ENCODE data around the gene MECP2. TPM values are rescaled to one million over a fixed set of nuclear protein-coding genes. Genes with fewer than 3 reads are reported as not detected.

The MECP2 gene
- total RNA-seq, 1 donor from 2014 or later = 60.0 TPM

DNA sequence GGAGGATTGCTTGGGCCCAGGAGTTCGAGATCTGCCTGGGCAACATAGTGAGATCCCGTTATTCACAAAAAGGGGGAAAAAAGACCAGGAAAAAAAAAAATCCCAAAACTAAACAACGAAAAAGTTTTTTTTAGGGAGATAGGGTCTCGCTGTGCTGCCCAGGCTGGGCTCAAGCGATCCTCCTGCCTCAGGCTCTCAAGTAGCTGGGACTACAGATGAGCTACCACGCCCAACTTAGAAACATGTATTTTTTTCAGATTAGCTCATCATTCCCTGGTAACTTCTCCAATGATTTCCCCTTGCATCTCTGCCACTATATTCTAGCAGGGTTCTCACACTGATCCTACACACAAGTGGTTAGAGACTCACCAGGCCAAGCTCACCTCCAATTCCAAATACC lies 53.4 kb downstream of the MECP2 start:
- no peaks in the 10 kb centered on the region for H3K9me3 Mint-ChIP-seq (ENCODE audit: unreplicated experiment)
- H3K4me3 Mint-ChIP-seq (ENCODE audit: unreplicated experiment) = no peak overlapping the region
- peaks cover 33% of the 10 kb centered on the region for H3K4me1 Mint-ChIP-seq (ENCODE audit: low read depth, unreplicated experiment)
- H3K27me3 Mint-ChIP-seq (ENCODE audit: unreplicated experiment) = no peaks in the 10 kb centered on the region
- DNase-seq = no peak
- H3K36me3 Mint-ChIP-seq (ENCODE audit: unreplicated experiment) = no peaks in the 10 kb centered on the region
- TF ChIP-seq, protein P1, sequence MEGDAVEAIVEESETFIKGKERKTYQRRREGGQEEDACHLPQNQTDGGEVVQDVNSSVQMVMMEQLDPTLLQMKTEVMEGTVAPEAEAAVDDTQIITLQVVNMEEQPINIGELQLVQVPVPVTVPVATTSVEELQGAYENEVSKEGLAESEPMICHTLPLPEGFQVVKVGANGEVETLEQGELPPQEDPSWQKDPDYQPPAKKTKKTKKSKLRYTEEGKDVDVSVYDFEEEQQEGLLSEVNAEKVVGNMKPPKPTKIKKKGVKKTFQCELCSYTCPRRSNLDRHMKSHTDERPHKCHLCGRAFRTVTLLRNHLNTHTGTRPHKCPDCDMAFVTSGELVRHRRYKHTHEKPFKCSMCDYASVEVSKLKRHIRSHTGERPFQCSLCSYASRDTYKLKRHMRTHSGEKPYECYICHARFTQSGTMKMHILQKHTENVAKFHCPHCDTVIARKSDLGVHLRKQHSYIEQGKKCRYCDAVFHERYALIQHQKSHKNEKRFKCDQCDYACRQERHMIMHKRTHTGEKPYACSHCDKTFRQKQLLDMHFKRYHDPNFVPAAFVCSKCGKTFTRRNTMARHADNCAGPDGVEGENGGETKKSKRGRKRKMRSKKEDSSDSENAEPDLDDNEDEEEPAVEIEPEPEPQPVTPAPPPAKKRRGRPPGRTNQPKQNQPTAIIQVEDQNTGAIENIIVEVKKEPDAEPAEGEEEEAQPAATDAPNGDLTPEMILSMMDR (IDR thresholded peaks at IDR 0.05; ENCODE audit: partially characterized antibody, unreplicated experiment) = no peak
- H3K27ac Mint-ChIP-seq (ENCODE audit: unreplicated experiment) = no peak overlapping the region

DNA sequence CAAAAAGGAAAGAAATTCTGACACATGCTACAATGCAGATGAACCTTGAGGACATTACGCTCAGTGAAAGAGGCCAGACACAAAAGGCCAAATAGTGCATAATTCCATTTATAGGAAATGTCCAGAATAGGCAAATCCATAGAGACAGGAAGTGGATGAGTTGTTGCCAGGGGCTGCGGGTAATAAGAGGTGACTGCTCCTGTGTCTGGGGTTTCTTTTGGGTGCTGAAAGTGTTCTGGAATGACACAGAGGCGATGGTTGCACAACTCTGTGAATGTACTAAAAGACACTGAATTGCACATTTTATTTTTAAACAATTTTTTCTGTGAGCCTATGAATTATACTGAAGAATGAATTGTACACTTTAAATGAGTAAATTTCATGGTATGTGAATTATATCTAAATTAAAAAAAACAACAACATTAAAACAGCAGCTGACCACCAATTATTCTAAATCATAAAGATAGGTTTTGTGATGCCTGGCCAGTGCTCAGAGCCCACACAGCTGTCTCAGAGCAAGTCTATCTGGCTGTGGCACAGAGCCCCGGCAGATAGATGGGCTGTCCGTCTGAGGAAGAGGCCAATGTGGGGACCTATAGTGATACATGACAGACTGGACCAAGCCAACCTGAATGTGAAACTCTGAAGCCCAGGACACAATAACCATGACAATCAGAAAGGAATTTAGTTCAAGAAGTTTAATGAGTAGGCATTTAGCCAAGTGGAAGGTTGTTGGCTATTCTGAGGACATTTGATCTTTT lies 54.3 kb downstream of the MECP2 start:
- no peak overlapping the region for H3K27ac Mint-ChIP-seq (ENCODE audit: unreplicated experiment)
- TF ChIP-seq, protein P1 (IDR thresholded peaks at IDR 0.05; ENCODE audit: partially characterized antibody, unreplicated experiment) = no peak
- peaks cover 27% of the 10 kb centered on the region for H3K4me1 Mint-ChIP-seq (ENCODE audit: low read depth, unreplicated experiment)
- no peak for DNase-seq
- no peaks in the 10 kb centered on the region for H3K27me3 Mint-ChIP-seq (ENCODE audit: unreplicated experiment)
- no peaks in the 10 kb centered on the region for H3K9me3 Mint-ChIP-seq (ENCODE audit: unreplicated experiment)
- no peaks in the 10 kb centered on the region for H3K36me3 Mint-ChIP-seq (ENCODE audit: unreplicated experiment)
- H3K4me3 Mint-ChIP-seq (ENCODE audit: unreplicated experiment) = no peak overlapping the region

DNA sequence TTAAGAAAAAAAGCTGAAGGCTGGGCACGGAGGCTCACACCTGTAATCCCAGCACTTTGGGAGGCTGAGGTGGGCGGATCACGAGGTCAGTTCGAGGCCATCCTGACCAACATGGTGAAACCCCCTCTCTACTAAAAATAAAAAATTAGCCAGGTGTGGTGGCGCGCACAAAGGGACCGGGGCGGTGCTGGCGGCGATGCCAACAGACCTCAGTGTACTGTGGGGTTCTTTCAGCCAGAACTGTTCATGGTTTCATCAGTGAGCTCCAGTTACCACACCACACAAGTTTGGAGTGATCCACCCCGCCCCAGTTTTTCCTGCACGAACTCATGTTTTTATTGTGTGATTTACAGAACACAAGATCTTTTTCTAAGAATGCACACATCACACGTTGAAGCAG lies 56.7 kb downstream of the MECP2 start:
- DNase-seq = no peak
- no peaks in the 10 kb centered on the region for H3K9me3 Mint-ChIP-seq (ENCODE audit: unreplicated experiment)
- peaks cover 12% of the 10 kb centered on the region for H3K4me1 Mint-ChIP-seq (ENCODE audit: low read depth, unreplicated experiment)
- no peak overlapping the region for H3K27ac Mint-ChIP-seq (ENCODE audit: unreplicated experiment)
- no peaks in the 10 kb centered on the region for H3K36me3 Mint-ChIP-seq (ENCODE audit: unreplicated experiment)
- TF ChIP-seq, protein P1 (IDR thresholded peaks at IDR 0.05; ENCODE audit: partially characterized antibody, unreplicated experiment) = no peak
- H3K27me3 Mint-ChIP-seq (ENCODE audit: unreplicated experiment) = no peaks in the 10 kb centered on the region
- no peak overlapping the region for H3K4me3 Mint-ChIP-seq (ENCODE audit: unreplicated experiment)

DNA sequence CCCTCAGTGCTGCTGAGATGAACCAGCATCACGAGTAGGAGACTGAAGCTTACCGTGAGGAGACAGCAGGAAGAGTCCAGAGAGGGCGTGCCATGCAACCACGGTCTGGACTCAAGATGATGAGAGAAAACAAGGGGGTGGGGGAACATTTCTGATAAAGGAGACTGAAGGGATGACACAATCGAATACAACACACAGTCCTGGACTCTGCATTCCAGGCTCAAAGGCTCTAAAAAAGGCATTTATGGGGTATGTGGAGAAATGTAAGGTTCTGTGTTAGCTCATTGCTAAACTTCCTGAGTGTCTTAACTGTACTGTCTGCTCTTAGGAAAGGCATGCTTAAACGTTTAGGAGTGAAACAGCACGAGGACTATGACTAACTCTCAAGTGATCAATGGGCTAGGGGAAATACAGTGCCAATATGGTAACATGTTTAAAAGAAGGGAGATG lies 57.2 kb downstream of the MECP2 start:
- peak overlapping the region; percentile 38 for H3K27ac Mint-ChIP-seq (ENCODE audit: unreplicated experiment)
- no peaks in the 10 kb centered on the region for H3K27me3 Mint-ChIP-seq (ENCODE audit: unreplicated experiment)
- H3K4me1 Mint-ChIP-seq (ENCODE audit: low read depth, unreplicated experiment) = peaks cover 10% of the 10 kb centered on the region
- no peak overlapping the region for H3K4me3 Mint-ChIP-seq (ENCODE audit: unreplicated experiment)
- DNase-seq = no peak
- H3K36me3 Mint-ChIP-seq (ENCODE audit: unreplicated experiment) = no peaks in the 10 kb centered on the region
- TF ChIP-seq, protein P1 (IDR thresholded peaks at IDR 0.05; ENCODE audit: partially characterized antibody, unreplicated experiment) = no peak
- H3K9me3 Mint-ChIP-seq (ENCODE audit: unreplicated experiment) = no peaks in the 10 kb centered on the region

DNA sequence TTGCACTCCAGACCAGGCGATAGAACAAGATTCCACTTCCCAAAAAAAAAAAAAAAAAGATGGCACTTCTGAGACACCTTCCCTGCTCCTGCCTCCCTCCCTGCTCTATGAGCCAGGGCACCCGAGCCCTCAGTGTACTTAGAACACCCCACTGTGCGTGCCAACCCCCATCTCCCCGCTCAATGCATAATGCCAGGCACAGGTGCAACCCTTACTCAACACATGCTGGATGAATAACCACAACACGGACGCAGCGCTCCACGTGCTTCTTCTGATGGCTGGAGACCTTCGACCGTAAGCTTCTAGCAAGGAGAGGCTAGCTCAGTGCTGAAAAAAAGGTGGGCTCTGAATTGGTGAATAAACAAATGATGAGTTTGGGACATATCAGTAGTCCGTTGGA lies 57.9 kb downstream of the MECP2 start:
- H3K4me3 Mint-ChIP-seq (ENCODE audit: unreplicated experiment) = no peak overlapping the region
- H3K36me3 Mint-ChIP-seq (ENCODE audit: unreplicated experiment) = no peaks in the 10 kb centered on the region
- H3K27ac Mint-ChIP-seq (ENCODE audit: unreplicated experiment) = no peak overlapping the region
- H3K9me3 Mint-ChIP-seq (ENCODE audit: unreplicated experiment) = peaks cover 2% of the 10 kb centered on the region
- H3K27me3 Mint-ChIP-seq (ENCODE audit: unreplicated experiment) = no peaks in the 10 kb centered on the region
- TF ChIP-seq, protein P1 (IDR thresholded peaks at IDR 0.05; ENCODE audit: partially characterized antibody, unreplicated experiment) = no peak
- H3K4me1 Mint-ChIP-seq (ENCODE audit: low read depth, unreplicated experiment) = peaks cover 10% of the 10 kb centered on the region
- no peak for DNase-seq

All from glutamatergic neuron (in vitro differentiated cells).